Measurements from ENCODE around the gene PCIF1.

PCIF1 gene

GRCh38 chr20:45997187-45997586 is 62.7 kb downstream of the PCIF1 start:
- no peak for DNase-seq

All from hematopoietic multipotent progenitor cell treated with erythropoietin and hydrocortisone succinate and interleukin-3 and kit ligand, for 4 days (in vitro differentiated cells).